Naive thymus-derived CD8-positive, alpha-beta T cell (primary cell): ENCODE results near the gene FARP1. TPM values are rescaled to one million over a fixed set of nuclear protein-coding genes. Genes with fewer than 3 reads are reported as not detected.
A peak's percentile ranks its signal among the peaks of the same experiment; 100 is the strongest.

ENCODE experiments used
- ATAC-seq, 2 donors: fragments of 150-1000 bp; cut with Tn5 transposase in 1 of 2; sonication (Bioruptor Pico), chemical (Tn5 transposase) in 1 of 2; 1 replicate in 1 of 2; 2 replicates in 1 of 2; pipeline ENCODE4 v1.10.0; 2021; ENCODE audit warnings: mild to moderate bottlenecking in 2 of 2, moderate library complexity in 2 of 2
- POLR2A ChIA-PET: fragments of 350-600 bp; sonication (Branson Sonifier 250); formaldehyde crosslinking; loops from one replicate; lab custom pipeline; 2021; ENCODE audit warnings: antibody characterized with exemption; lab: Charles Lee
- DNase-seq, 10 donors: peaks; one replicate each; pipeline versions ENCODE4 v3.0.0 to v3.0.0-alpha.2; 2020 to 2022
- H3K27ac Mint-ChIP-seq, 10 donors: one replicate each; pipeline ENCODE4 v1.8.0; 2020 to 2022; ENCODE audit warnings: mild to moderate bottlenecking in 10 of 10, mixed read lengths in 10 of 10, moderate library complexity in 4 of 10, inconsistent platforms in 1 of 10
- H3K27me3 Mint-ChIP-seq, 5 donors: one replicate each; pipeline ENCODE4 v1.8.0; 2021 to 2022; ENCODE audit warnings: mixed read lengths in 5 of 5
- H3K36me3 Mint-ChIP-seq, 3 donors: one replicate each; pipeline ENCODE4 v1.8.0; 2020 to 2022; ENCODE audit warnings: mixed read lengths in 3 of 3, mild to moderate bottlenecking in 2 of 3, inconsistent platforms in 1 of 3
- H3K4me1 Mint-ChIP-seq, 4 donors: one replicate each; pipeline ENCODE4 v1.8.0; 2021 to 2022; ENCODE audit warnings: mixed read lengths in 4 of 4
- H3K4me3 Mint-ChIP-seq, 10 donors: one replicate each; pipeline ENCODE4 v1.8.0; 2020 to 2022; ENCODE audit warnings: mild to moderate bottlenecking in 10 of 10, mixed read lengths in 10 of 10, moderate library complexity in 6 of 10, inconsistent platforms in 1 of 10
- H3K9me3 Mint-ChIP-seq, 9 donors: one replicate each; pipeline ENCODE4 v1.8.0; 2020 to 2022; ENCODE audit warnings: mixed read lengths in 9 of 9, mild to moderate bottlenecking in 3 of 9, inconsistent platforms in 1 of 9, moderate library complexity in 1 of 9
- polyA plus RNA-seq, 3 donors: library from polyadenylated mRNA; unstranded; fragments of 300-500 nt; fragmentation: Illumina TruSeq; gene quantifications; one replicate each; pipeline ENCODE4 v1.2.3, GENCODE V29; 2021
- total RNA-seq, 8 experiments: library from RNA in 2 of 8; stranded (reverse) in 2 of 8; gene quantifications; one replicate each; pipeline ENCODE4 v1.2.3 and lab custom pipeline; 2021 to 2026

The FARP1 gene
- total and polyA plus RNA-seq, 5 experiments from 2014 or later = 0.03 to 0.55 (median 0.22) TPM

GRCh38 chr13:98285317-98285716, 142.4 kb downstream of the FARP1 start:
- H3K27me3 Mint-ChIP-seq = peaks cover 0 to 15% (median 4%) of the 10 kb centered on the region in 5 donors
- POLR2A ChIA-PET = no interaction called here
- DNase-seq (no peak), ATAC-seq (no peak)
- no peak overlapping the region for H3K4me3 Mint-ChIP-seq
- no peaks in the 10 kb centered on the region for H3K9me3 Mint-ChIP-seq
- H3K4me1 Mint-ChIP-seq = peaks cover 0 to 3% (median under 1%) of the 10 kb centered on the region in 4 donors
- H3K27ac Mint-ChIP-seq = no peak overlapping the region
- H3K36me3 Mint-ChIP-seq = no peaks in the 10 kb centered on the region

- Mint-ChIP-seq H3K9me3 (no peaks in the 10 kb centered on the region), H3K27me3 (peaks cover 0 to 12% (median 2%) of the 10 kb centered on the region in 5 donors), H3K36me3 (no peaks in the 10 kb centered on the region), H3K4me1 (no peaks in the 10 kb centered on the region), H3K4me3 (no peak overlapping the region), H3K27ac (no peak overlapping the region)
- DNase-seq (no peak), ATAC-seq (no peak)
- POLR2A ChIA-PET = no interaction called here
Measured at GRCh38 chr13:98285852-98286594, 143.1 kb downstream of the FARP1 start.

DNA sequence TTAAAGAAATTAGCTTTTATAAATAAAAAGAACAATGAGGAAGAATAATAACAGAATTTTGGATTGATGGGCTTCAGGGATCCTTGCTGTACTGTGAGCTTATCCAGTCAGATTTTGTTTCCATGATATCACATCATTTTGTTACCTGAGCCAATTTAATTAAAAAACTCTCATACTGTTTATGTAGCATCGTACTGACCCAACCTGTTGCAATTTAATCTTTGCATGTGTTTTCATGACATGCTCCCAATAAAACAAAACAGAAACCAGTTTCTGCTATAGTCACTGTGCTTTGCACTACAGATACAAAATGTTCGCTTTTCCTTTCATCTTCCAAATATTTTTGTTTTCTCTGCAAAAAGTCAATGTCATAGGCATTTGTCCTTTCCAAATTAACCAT, 143.9 kb downstream of the FARP1 start:
- no peak for ATAC-seq
- Mint-ChIP-seq H3K36me3 (no peaks in the 10 kb centered on the region), H3K27me3 (peaks cover 0 to 10% (median 2%) of the 10 kb centered on the region in 5 donors)

DNA sequence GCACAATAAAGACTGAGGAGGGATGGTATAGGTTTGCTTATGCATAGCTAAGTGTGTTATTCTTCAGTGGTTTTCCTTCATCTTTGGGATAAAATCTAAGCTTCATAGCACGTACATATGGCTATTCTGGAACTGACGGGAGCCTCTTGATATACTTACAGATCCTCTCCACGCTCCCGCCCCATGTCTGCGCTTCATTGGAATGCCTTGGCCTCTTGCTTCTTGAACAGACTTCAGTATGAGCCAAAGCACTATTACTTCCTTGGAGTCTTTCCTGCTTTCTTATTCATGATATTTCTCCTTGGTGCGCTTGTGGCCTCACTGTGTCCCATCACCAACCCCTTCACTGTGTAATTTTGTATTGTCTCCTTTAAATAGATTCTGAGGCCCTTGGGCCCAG, 145.3 kb downstream of the FARP1 start:
- ATAC-seq (no peak), DNase-seq (no peak)
- POLR2A ChIA-PET = no interaction called here
- Mint-ChIP-seq H3K36me3 (no peaks in the 10 kb centered on the region), H3K4me3 (no peak overlapping the region), H3K27ac (no peak overlapping the region), H3K4me1 (no peaks in the 10 kb centered on the region), H3K27me3 (peaks cover 0 to 15% (median 2%) of the 10 kb centered on the region in 5 donors), H3K9me3 (no peaks in the 10 kb centered on the region)

More for the DNA sequence above, 143.9 kb downstream of the FARP1 start:
- no peak overlapping the region for H3K27ac Mint-ChIP-seq
- H3K4me1 Mint-ChIP-seq = no peaks in the 10 kb centered on the region
- no peaks in the 10 kb centered on the region for H3K9me3 Mint-ChIP-seq
- DNase-seq = no peak
- H3K4me3 Mint-ChIP-seq = no peak overlapping the region
- POLR2A ChIA-PET = no interaction called here

DNA sequence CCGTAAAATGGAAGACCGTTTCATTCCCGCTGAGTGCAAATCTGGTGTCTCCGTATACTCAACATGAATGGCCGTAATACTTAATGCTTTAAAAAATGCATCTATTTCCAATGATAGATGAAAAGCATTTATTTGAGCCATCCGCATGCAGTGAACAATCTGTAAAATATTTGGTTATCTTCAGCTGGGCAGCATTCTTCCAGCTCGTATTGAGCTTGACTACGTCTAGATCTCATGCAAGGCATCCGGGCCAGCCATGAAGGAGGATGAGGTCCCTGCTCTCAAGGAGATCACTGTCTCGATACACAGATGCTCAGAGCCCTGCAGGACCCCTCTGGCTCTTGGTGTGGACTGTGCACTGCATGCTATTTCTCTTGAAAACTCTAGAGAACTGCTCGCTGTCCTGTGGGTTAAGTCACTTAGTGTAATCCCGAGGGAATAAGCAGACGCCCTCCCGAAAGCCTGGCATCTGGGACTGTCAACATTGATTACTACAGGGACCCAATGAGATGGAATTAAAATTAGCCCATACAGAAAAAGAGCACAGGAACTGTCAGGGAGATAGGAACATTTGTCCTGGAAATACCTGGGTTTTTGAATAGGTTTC, 146.5 kb downstream of the FARP1 start:
- POLR2A ChIA-PET = no interaction called here
- Mint-ChIP-seq H3K4me3 (no peak overlapping the region), H3K27ac (no peak overlapping the region), H3K36me3 (no peaks in the 10 kb centered on the region), H3K4me1 (no peaks in the 10 kb centered on the region), H3K27me3 (peaks cover 0 to 19% (median 2%) of the 10 kb centered on the region in 5 donors), H3K9me3 (no peaks in the 10 kb centered on the region)
- no peak for ATAC-seq
- no peak for DNase-seq

- Mint-ChIP-seq H3K4me1 (no peaks in the 10 kb centered on the region), H3K4me3 (no peak overlapping the region), H3K27ac (no peak overlapping the region), H3K36me3 (no peaks in the 10 kb centered on the region), H3K9me3 (no peaks in the 10 kb centered on the region), H3K27me3 (peaks cover 0 to 22% (median 2%) of the 10 kb centered on the region in 5 donors)
- POLR2A ChIA-PET = no interaction called here
- DNase-seq (no peak), ATAC-seq (no peak)
Measured at GRCh38 chr13:98290261-98290660, 147.4 kb downstream of the FARP1 start.

DNA sequence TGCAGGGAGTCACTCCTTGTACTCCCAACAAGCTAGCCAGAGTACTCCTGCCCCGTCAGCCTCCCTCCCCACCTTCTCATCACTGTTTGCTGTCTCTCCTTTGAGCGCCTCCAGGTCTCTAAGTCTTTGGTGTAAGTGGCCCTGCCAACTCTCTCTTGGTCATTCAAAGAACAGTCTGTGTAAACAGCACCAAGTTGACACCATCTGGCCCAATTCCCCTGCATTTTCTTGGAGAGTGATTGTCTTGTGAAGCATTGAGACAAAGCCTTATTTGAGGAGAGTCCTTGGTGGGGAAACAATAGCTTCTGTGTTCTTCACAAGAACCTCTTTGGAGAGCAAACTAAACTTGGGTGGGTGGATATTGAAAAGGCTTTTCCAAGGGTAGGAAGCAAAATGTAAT, 148.8 kb downstream of the FARP1 start:
- no peaks in the 10 kb centered on the region for H3K9me3 Mint-ChIP-seq
- H3K4me1 Mint-ChIP-seq = no peaks in the 10 kb centered on the region
- H3K4me3 Mint-ChIP-seq = no peak overlapping the region
- H3K27ac Mint-ChIP-seq = peak overlapping the region in 1 of 10 donors; percentile 5
- peaks cover 0 to 36% (median 7%) of the 10 kb centered on the region in 5 donors for H3K27me3 Mint-ChIP-seq
- ATAC-seq = no peak
- POLR2A ChIA-PET = no interaction called here
- no peaks in the 10 kb centered on the region for H3K36me3 Mint-ChIP-seq
- DNase-seq = no peak

GRCh38 chr13:98293103-98293502, 150.2 kb downstream of the FARP1 start:
- POLR2A ChIA-PET = no interaction called here
- no peak for DNase-seq
- no peak overlapping the region for H3K4me3 Mint-ChIP-seq
- no peak overlapping the region for H3K27ac Mint-ChIP-seq
- no peaks in the 10 kb centered on the region for H3K4me1 Mint-ChIP-seq
- ATAC-seq = no peak
- H3K27me3 Mint-ChIP-seq = peaks cover 0 to 48% (median 7%) of the 10 kb centered on the region in 5 donors
- H3K9me3 Mint-ChIP-seq = no peaks in the 10 kb centered on the region
- H3K36me3 Mint-ChIP-seq = no peaks in the 10 kb centered on the region

DNA sequence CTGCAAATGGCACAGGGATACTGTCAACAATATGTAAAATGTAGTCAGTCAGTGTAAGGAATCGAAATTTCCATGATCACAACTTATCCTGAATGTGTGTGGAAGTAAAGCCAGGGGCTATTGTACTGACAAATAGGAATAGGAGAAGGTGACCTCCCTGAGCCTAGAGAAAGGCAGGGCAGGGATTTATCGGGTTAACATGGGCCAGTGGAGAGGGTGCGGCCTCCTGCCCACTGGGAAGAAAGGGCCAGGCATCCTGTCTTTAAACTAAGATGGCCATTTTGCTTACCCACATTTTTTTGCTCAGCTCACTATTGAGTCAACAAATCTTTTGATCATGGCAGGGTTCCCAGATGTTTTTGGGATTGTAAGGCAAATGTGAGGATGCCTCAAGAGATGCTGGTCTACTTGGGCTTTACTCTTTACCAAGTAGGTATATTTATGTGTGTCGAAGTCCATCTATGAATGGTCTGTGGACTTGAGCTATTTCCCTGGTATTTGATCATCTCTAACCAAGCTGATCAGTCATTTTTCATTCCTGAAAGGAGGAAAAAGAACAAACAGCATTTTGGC, 150.8 kb downstream of the FARP1 start:
- H3K4me1 Mint-ChIP-seq = no peaks in the 10 kb centered on the region
- H3K27ac Mint-ChIP-seq = no peak overlapping the region
- POLR2A ChIA-PET = no interaction called here

DNA sequence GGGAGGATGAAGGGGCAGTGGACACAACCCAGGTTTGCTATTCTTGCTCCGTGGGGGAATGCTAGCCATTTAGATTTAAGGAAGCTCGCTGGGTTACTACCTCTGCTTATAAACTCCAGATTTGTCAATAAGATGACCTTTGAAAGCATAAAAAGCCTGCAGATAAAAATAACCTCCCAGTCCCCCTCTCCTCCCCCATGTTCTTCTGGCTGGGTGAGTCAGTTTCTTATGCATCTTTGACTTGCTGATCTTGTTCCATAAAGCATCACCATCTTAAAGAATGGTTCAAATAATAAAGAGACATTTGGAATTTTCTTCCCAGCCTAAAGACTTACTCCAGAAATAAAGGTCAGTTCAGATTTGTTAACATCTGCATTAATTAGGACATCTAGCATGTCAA, 152.5 kb downstream of the FARP1 start:
- H3K4me1 Mint-ChIP-seq = no peaks in the 10 kb centered on the region
- no peaks in the 10 kb centered on the region for H3K9me3 Mint-ChIP-seq
- no peaks in the 10 kb centered on the region for H3K36me3 Mint-ChIP-seq
- DNase-seq (no peak), ATAC-seq (no peak)
- POLR2A ChIA-PET = no interaction called here
- no peak overlapping the region for H3K27ac Mint-ChIP-seq
- H3K4me3 Mint-ChIP-seq = no peak overlapping the region
- peaks cover 0 to 46% (median 8%) of the 10 kb centered on the region in 5 donors for H3K27me3 Mint-ChIP-seq

More for the DNA sequence above, 150.8 kb downstream of the FARP1 start:
- Mint-ChIP-seq H3K36me3 (no peaks in the 10 kb centered on the region), H3K4me3 (no peak overlapping the region), H3K9me3 (no peaks in the 10 kb centered on the region), H3K27me3 (peaks cover 0 to 54% (median 8%) of the 10 kb centered on the region in 5 donors)
- ATAC-seq (no peak), DNase-seq (no peak)

DNA sequence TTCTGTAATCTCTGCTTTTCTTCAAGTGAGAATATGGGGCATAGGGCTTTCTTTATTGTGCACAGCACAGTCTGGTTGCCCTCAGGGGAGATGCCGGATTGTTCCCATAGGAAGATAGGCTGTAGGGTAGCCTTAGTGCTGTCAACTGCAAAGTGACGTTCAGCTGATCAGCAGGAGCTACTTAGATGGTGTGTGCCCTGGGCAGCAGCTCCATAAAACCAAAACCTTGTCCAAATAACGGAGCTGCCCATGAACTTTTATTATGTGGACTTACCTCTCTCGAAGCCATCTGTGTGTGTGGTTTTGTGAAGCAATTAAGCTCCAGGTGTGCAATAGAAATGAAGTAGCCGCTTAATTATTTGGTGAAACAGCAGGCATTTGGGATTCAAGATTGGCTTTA, 154.2 kb downstream of the FARP1 start:
- DNase-seq (no peak), ATAC-seq (no peak)
- Mint-ChIP-seq H3K4me1 (no peaks in the 10 kb centered on the region), H3K27me3 (peaks cover 0 to 48% (median 8%) of the 10 kb centered on the region in 5 donors), H3K9me3 (no peaks in the 10 kb centered on the region), H3K36me3 (no peaks in the 10 kb centered on the region), H3K4me3 (no peak overlapping the region), H3K27ac (no peak overlapping the region)
- POLR2A ChIA-PET = no interaction called here

GRCh38 chr13:98297745-98298144, 154.9 kb downstream of the FARP1 start:
- Mint-ChIP-seq H3K36me3 (no peaks in the 10 kb centered on the region), H3K4me3 (no peak overlapping the region), H3K4me1 (no peaks in the 10 kb centered on the region), H3K27me3 (peaks cover 0 to 55% (median 8%) of the 10 kb centered on the region in 5 donors), H3K27ac (no peak overlapping the region), H3K9me3 (no peaks in the 10 kb centered on the region)
- POLR2A ChIA-PET = no interaction called here
- no peak for ATAC-seq
- DNase-seq = no peak

DNA sequence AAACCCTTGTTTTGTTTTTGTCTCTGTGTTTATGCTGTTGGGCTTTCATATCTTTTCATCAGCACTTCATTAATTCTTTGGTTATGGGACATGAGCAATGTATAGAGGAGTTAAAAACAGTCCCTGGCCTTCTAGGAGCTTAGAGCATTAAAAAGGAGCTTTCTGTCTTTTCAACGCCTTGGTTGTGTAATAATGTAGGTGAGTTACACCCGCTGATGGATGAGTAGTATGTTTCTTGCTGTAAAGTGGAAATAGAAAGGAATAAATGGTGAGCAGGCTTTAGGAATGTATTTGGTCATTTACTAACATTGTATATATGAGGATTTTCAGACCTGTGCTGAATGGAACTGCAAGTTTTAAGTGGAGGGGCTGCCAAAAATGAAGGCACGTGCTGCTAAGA, 155.7 kb downstream of the FARP1 start:
- DNase-seq (no peak), ATAC-seq (no peak)
- no peaks in the 10 kb centered on the region for H3K4me1 Mint-ChIP-seq
- no peaks in the 10 kb centered on the region for H3K36me3 Mint-ChIP-seq
- no peak overlapping the region for H3K27ac Mint-ChIP-seq
- POLR2A ChIA-PET = no interaction called here
- H3K27me3 Mint-ChIP-seq = peaks cover 0 to 49% (median 8%) of the 10 kb centered on the region in 5 donors
- H3K4me3 Mint-ChIP-seq = no peak overlapping the region
- H3K9me3 Mint-ChIP-seq = no peaks in the 10 kb centered on the region
